SK-N-SH (cell line): Measurements from ENCODE around the gene REPS2. TPM values are rescaled to one million over a fixed set of nuclear protein-coding genes. Genes with fewer than 3 reads are reported as not detected.

Experiments
- CTCF ChIA-PET: fragments of 300-600, 350-600 bp; formaldehyde crosslinking; extraction: SDS; loops from one replicate; lab custom pipeline; 2021; lab: Yijun Ruan, JAX
- POLR2A ChIA-PET: fragments of 350-600 bp; sonication (Branson Sonifier 250); formaldehyde crosslinking; extraction: SDS; loops from one replicate; lab custom pipeline; 2020; ENCODE audit warnings: antibody characterized with exemption, inconsistent platforms; lab: Yijun Ruan, JAX
- DNase-seq: peaks from one replicate; pipeline ENCODE4 v3.0.0; 2012
- H2AFZ ChIP-seq: fragments of 200-600 bp; sonication (generic); 2 replicates; pipeline ENCODE4 v1.8.1; 2016; ENCODE audit warnings: antibody characterized with exemption, mild to moderate bottlenecking, low read depth
- H3F3A ChIP-seq: fragments of 200-600 bp; sonication (generic); replicated peaks from 2 replicates; pipeline ENCODE3; 2016; ENCODE audit warnings: antibody characterized with exemption, mild to moderate bottlenecking; ENCODE audit not compliant: insufficient read depth
- H3K27ac ChIP-seq, 2 experiments: fragments of 200-500 bp in 1 of 2; fragments of 200-600 bp in 1 of 2; sonication (Bioruptor generic) in 1 of 2; sonication (generic), shearing (Covaris generic) in 1 of 2; 2 replicates each; pipeline versions ENCODE4 v1.5.1 to v1.6.1; 2014 to 2016; ENCODE audit warnings: low read depth in 2 of 2, inconsistent platforms in 1 of 2, low read length in 1 of 2, mild to moderate bottlenecking in 1 of 2, mixed read lengths in 1 of 2
- H3K27me3 ChIP-seq: fragments of 200-600 bp; sonication (generic), shearing (Covaris generic); 2 replicates; pipeline ENCODE4 v1.6.1; 2016; ENCODE audit warnings: mixed run types; ENCODE audit not compliant: insufficient read depth
- H3K36me3 ChIP-seq, 2 experiments: fragments of 200-500 bp in 1 of 2; fragments of 200-600 bp in 1 of 2; sonication (Bioruptor generic) in 1 of 2; sonication (generic) in 1 of 2; replicated peaks in 1 of 2; 2 replicates each; pipeline versions ENCODE3 to v1.5.1; 2014 to 2016; ENCODE audit warnings: low read length in 1 of 2, mild to moderate bottlenecking in 1 of 2; ENCODE audit not compliant: insufficient read depth in 2 of 2, control insufficient read depth in 1 of 2
- H3K4me1 ChIP-seq, 2 experiments: fragments of 200-500 bp in 1 of 2; fragments of 200-600 bp in 1 of 2; sonication (Bioruptor generic) in 1 of 2; sonication (generic), shearing (Covaris generic) in 1 of 2; 2 replicates each; pipeline versions ENCODE4 v1.5.1 to v1.6.1; 2014 to 2016; ENCODE audit warnings: low read depth in 1 of 2, low read length in 1 of 2, mixed run types in 1 of 2; ENCODE audit not compliant: insufficient read depth in 2 of 2, control insufficient read depth in 1 of 2
- H3K4me2 ChIP-seq: fragments of 200-600 bp; sonication (generic), shearing (Covaris generic); 2 replicates; pipeline ENCODE4 v1.6.1; 2017; ENCODE audit warnings: mixed run types
- H3K4me3 ChIP-seq, 2 experiments: fragments of 200-500 bp in 1 of 2; fragments of 200-600 bp in 1 of 2; sonication (Bioruptor generic) in 1 of 2; sonication (generic), shearing (Covaris generic) in 1 of 2; 2 replicates each; pipeline versions ENCODE4 v1.5.1 to v1.8.1; 2014 to 2016; ENCODE audit warnings: low read depth in 2 of 2, inconsistent platforms in 1 of 2, low read length in 1 of 2, mild to moderate bottlenecking in 1 of 2, mixed read lengths in 1 of 2, moderate library complexity in 1 of 2
- H3K79me2 ChIP-seq: fragments of 200-600 bp; sonication (generic); 2 replicates; pipeline ENCODE4 v1.8.1; 2017; ENCODE audit warnings: mild to moderate bottlenecking; ENCODE audit not compliant: insufficient read depth
- H3K9ac ChIP-seq: fragments of 200-600 bp; sonication (generic); 2 replicates; pipeline ENCODE4 v1.6.1; 2017; ENCODE audit warnings: mixed run types
- H3K9me2 ChIP-seq: fragments of 200-600 bp; sonication (generic); 2 replicates; pipeline ENCODE4 v1.6.1; 2017; ENCODE audit warnings: mixed run types
- H3K9me3 ChIP-seq: fragments of 200-600 bp; sonication (generic); 2 replicates; pipeline ENCODE4 v1.6.1; 2017; ENCODE audit warnings: mixed run types, mild to moderate bottlenecking, moderate library complexity
- H4K20me1 ChIP-seq: fragments of 200-600 bp; sonication (generic); 2 replicates; pipeline ENCODE4 v1.6.1; 2017; ENCODE audit warnings: mild to moderate bottlenecking, mixed run types; ENCODE audit not compliant: insufficient read depth
- EP300 ChIP-seq, 2 experiments: IDR thresholded peaks; 2 replicates each; pipeline versions ENCODE4 v1.4.0 to v1.6.1; 2012; ENCODE audit warnings: borderline replicate concordance in 1 of 2, low read depth in 1 of 2, low read length in 1 of 2
- MEF2A ChIP-seq: IDR thresholded peaks from 2 replicates; pipeline ENCODE4 v1.4.0; 2012; ENCODE audit warnings: low read depth, borderline replicate concordance
- NRF1 ChIP-seq: IDR thresholded peaks from 2 replicates; pipeline ENCODE4 v1.6.1; 2012; ENCODE audit warnings: low read depth, mild to moderate bottlenecking, low read length
- RAD21 ChIP-seq: IDR thresholded peaks from 2 replicates; pipeline ENCODE4 v1.6.1; 2012; ENCODE audit warnings: mild to moderate bottlenecking, low read length
- TEAD4 ChIP-seq: IDR thresholded peaks from 2 replicates; pipeline ENCODE4 v1.4.0; 2012; ENCODE audit warnings: mild to moderate bottlenecking, borderline replicate concordance; ENCODE audit not compliant: insufficient read depth
- YY1 ChIP-seq: IDR thresholded peaks from 2 replicates; pipeline ENCODE4 v1.4.0; 2012; ENCODE audit warnings: low read depth, mild to moderate bottlenecking
- WGBS: methylation state at CpG from one replicate; pipeline ENCODE4 v1.1.6; 2017; ENCODE audit warnings: low lambda C conversion rate; 5-methylcytosine and 5-hydroxymethylcytosine counted together
- polyA plus RNA-seq, 3 experiments: library from polyadenylated mRNA; depleted of rRNA; stranded (reverse); fragments of >200 nt; gene quantifications; 2 replicates each; pipeline ENCODE4 v1.2.3, GENCODE V29; 2012
- TF ChIP-seq, protein P1 (sequence below): IDR thresholded peaks from 2 replicates; pipeline ENCODE4 v1.6.1; 2012; ENCODE audit warnings: mild to moderate bottlenecking, low read depth, low read length, moderate library complexity
- TF ChIP-seq, protein P2 (sequence below): IDR thresholded peaks from 2 replicates; pipeline ENCODE4 v1.4.0; 2012; ENCODE audit warnings: low read depth, borderline replicate concordance
- TF ChIP-seq, protein P3 (sequence below): IDR thresholded peaks from 2 replicates; pipeline ENCODE4; 2012
- TF ChIP-seq, protein P4 (sequence below): IDR thresholded peaks from 2 replicates; pipeline ENCODE4 v1.4.0; 2012; ENCODE audit warnings: low read depth, borderline replicate concordance
- TF ChIP-seq, protein P5 (sequence below): fragments of 150-350 bp; IDR thresholded peaks from 2 replicates; pipeline ENCODE4 v1.6.1; 2017; ENCODE audit warnings: antibody characterized with exemption, low read length, low read depth, borderline replicate concordance

REPS2 gene
- polyA plus RNA-seq, 1 of the 3 experiments (the other 2 are of a cell fraction): 0.62 TPM

DNA sequence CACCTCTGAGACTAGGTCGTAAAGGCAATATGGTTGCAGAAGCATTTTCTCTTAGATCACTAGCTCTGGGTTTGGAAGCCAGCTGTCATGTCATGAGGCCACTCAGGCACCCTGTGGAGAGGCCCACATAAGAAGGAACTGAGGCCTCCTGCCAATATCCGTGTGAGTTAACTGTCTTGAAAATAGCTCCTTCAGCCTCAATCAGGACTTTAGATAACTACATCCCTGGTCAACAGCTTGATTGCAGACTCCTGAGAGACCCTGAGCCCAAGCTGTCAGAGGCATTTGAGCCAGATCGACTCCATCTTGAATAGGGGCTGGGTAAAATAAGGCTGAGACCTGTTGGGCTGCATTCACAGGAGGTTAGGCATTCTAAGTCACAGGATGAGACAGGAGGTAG is 15.1 kb upstream of the REPS2 start:
- TF ChIP-seq EP300 (IDR thresholded peaks at IDR 0.05; ENCODE audit: borderline replicate concordance in 1 of 2, low read depth in 1 of 2, low read length in 1 of 2) (no peak), NRF1 (no peak), YY1 (no peak), MEF2A (no peak), RAD21 (no peak), TEAD4 (no peak)
- TF ChIP-seq, protein P1, sequence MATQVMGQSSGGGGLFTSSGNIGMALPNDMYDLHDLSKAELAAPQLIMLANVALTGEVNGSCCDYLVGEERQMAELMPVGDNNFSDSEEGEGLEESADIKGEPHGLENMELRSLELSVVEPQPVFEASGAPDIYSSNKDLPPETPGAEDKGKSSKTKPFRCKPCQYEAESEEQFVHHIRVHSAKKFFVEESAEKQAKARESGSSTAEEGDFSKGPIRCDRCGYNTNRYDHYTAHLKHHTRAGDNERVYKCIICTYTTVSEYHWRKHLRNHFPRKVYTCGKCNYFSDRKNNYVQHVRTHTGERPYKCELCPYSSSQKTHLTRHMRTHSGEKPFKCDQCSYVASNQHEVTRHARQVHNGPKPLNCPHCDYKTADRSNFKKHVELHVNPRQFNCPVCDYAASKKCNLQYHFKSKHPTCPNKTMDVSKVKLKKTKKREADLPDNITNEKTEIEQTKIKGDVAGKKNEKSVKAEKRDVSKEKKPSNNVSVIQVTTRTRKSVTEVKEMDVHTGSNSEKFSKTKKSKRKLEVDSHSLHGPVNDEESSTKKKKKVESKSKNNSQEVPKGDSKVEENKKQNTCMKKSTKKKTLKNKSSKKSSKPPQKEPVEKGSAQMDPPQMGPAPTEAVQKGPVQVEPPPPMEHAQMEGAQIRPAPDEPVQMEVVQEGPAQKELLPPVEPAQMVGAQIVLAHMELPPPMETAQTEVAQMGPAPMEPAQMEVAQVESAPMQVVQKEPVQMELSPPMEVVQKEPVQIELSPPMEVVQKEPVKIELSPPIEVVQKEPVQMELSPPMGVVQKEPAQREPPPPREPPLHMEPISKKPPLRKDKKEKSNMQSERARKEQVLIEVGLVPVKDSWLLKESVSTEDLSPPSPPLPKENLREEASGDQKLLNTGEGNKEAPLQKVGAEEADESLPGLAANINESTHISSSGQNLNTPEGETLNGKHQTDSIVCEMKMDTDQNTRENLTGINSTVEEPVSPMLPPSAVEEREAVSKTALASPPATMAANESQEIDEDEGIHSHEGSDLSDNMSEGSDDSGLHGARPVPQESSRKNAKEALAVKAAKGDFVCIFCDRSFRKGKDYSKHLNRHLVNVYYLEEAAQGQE: no peak
- TF ChIP-seq, protein P2, sequence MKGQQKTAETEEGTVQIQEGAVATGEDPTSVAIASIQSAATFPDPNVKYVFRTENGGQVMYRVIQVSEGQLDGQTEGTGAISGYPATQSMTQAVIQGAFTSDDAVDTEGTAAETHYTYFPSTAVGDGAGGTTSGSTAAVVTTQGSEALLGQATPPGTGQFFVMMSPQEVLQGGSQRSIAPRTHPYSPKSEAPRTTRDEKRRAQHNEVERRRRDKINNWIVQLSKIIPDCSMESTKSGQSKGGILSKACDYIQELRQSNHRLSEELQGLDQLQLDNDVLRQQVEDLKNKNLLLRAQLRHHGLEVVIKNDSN: no peak
- TF ChIP-seq, protein P3, sequence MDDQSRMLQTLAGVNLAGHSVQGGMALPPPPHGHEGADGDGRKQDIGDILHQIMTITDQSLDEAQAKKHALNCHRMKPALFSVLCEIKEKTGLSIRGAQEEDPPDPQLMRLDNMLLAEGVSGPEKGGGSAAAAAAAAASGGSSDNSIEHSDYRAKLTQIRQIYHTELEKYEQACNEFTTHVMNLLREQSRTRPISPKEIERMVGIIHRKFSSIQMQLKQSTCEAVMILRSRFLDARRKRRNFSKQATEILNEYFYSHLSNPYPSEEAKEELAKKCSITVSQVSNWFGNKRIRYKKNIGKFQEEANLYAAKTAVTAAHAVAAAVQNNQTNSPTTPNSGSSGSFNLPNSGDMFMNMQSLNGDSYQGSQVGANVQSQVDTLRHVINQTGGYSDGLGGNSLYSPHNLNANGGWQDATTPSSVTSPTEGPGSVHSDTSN: no peak
- TF ChIP-seq, protein P4, sequence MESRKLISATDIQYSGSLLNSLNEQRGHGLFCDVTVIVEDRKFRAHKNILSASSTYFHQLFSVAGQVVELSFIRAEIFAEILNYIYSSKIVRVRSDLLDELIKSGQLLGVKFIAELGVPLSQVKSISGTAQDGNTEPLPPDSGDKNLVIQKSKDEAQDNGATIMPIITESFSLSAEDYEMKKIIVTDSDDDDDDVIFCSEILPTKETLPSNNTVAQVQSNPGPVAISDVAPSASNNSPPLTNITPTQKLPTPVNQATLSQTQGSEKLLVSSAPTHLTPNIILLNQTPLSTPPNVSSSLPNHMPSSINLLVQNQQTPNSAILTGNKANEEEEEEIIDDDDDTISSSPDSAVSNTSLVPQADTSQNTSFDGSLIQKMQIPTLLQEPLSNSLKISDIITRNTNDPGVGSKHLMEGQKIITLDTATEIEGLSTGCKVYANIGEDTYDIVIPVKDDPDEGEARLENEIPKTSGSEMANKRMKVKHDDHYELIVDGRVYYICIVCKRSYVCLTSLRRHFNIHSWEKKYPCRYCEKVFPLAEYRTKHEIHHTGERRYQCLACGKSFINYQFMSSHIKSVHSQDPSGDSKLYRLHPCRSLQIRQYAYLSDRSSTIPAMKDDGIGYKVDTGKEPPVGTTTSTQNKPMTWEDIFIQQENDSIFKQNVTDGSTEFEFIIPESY: no peak
- TF ChIP-seq, protein P5, sequence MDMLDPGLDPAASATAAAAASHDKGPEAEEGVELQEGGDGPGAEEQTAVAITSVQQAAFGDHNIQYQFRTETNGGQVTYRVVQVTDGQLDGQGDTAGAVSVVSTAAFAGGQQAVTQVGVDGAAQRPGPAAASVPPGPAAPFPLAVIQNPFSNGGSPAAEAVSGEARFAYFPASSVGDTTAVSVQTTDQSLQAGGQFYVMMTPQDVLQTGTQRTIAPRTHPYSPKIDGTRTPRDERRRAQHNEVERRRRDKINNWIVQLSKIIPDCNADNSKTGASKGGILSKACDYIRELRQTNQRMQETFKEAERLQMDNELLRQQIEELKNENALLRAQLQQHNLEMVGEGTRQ: no peak
- ChIA-PET CTCF (no interaction called here), POLR2A (no interaction called here)
- Histone ChIP-seq H2AFZ (0 out of 2 replicates have a peak overlapping the region, but pooled peaks have one; percentile 41), H3K36me3 (no peaks in the 10 kb centered on the region), H3K9ac (no peak overlapping the region), H3K9me3 (no peaks in the 10 kb centered on the region), H4K20me1 (no peaks in the 10 kb centered on the region), H3K79me2 (no peaks in the 10 kb centered on the region), H3K4me2 (no peak overlapping the region), H3K27me3 (peaks cover 5% of the 10 kb centered on the region; the same call in 1 of the 2 replicates), H3K4me1 (no peaks in the 10 kb centered on the region; a peak in 2 of 4 replicates), H3F3A (no peaks in the 10 kb centered on the region), H3K9me2 (no peaks in the 10 kb centered on the region), H3K27ac (no peak overlapping the region), H3K4me3 (no peak overlapping the region)
- no peak for DNase-seq
- WGBS: 31% methylated on average over 3 of the region's 3 CpGs
